H7 (cell line): ENCODE data around the gene SLC8A3. TPM values are rescaled to one million over a fixed set of nuclear protein-coding genes. Genes with fewer than 3 reads are reported as not detected.
"Not testable (repeated sequence)": the region's sequence is repeated elsewhere in the genome, so short reads cannot be mapped to it uniquely, and the experiment has no call there.

Experiments used
- DNase-seq: peaks from one replicate; pipeline ENCODE4 v3.0.0; 2012
- H3K27me3 ChIP-seq: 2 replicates; pipeline ENCODE4 v1.6.0; 2011; ENCODE audit warnings: mild to moderate bottlenecking, low read length; ENCODE audit not compliant: control insufficient read depth, insufficient read depth
- H3K36me3 ChIP-seq: replicated peaks from 2 replicates; pipeline ENCODE4 v1.5.1; 2011; ENCODE audit warnings: low read length; ENCODE audit not compliant: control insufficient read depth, insufficient read depth
- H3K4me3 ChIP-seq: 2 replicates; pipeline ENCODE4 v1.5.1; 2011; ENCODE audit warnings: low read depth, mild to moderate bottlenecking, control low read depth, low read length, moderate library complexity; ENCODE audit not compliant: insufficient read depth
- total RNA-seq: library from RNA; depleted of rRNA; stranded (reverse); fragments of >200 nt; shearing (Covaris generic); gene quantifications from 2 replicates; pipeline ENCODE4 v1.2.3, GENCODE V29; 2014; rRNA removed

The SLC8A3 gene, protein sequence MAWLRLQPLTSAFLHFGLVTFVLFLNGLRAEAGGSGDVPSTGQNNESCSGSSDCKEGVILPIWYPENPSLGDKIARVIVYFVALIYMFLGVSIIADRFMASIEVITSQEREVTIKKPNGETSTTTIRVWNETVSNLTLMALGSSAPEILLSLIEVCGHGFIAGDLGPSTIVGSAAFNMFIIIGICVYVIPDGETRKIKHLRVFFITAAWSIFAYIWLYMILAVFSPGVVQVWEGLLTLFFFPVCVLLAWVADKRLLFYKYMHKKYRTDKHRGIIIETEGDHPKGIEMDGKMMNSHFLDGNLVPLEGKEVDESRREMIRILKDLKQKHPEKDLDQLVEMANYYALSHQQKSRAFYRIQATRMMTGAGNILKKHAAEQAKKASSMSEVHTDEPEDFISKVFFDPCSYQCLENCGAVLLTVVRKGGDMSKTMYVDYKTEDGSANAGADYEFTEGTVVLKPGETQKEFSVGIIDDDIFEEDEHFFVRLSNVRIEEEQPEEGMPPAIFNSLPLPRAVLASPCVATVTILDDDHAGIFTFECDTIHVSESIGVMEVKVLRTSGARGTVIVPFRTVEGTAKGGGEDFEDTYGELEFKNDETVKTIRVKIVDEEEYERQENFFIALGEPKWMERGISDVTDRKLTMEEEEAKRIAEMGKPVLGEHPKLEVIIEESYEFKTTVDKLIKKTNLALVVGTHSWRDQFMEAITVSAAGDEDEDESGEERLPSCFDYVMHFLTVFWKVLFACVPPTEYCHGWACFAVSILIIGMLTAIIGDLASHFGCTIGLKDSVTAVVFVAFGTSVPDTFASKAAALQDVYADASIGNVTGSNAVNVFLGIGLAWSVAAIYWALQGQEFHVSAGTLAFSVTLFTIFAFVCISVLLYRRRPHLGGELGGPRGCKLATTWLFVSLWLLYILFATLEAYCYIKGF
- 0.22 and 0.35 TPM in 2 replicates for total RNA-seq

DNA sequence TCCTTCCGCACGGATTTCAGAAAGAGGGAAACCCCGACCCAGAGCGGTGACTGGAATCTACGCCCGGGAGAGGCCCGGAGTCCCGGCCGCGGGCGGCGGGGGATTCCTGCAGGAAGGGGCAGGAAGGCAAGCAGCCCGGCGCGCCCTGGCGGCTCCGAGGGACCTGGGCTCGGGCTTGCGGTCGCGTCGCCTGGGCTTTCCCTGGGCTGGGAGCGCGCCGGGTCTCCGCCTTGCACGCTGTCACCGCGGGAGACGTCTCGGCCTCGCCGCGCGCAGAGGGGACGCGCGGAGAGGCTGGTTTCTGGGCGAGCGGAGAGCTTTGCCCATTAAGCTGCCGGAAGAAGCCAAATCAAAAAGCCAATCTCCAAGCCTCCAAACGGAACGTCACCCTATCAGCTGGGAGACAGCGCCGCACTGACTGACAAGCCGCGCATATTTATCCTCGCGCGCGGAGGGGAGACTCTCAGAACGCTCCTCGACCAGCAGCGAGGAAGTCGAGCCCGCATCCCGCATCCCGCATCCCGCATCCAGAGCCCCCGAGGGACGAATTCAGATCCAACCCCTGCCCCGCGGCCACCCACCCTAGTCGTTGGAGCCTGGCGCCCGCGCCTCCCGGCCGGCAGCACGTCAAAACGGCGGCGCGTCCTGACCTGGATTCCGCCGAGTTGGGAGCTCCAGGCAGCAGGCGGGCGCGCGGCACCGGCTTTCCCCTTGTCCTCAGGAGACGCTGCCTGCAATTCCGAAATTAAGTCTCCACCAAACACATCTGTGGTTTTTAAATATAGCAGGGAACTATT lies at the start of gene SLC8A3:
Gene SLC8A3, minus strand, starts transcription at position 293 of the 797 bp plus-strand sequence. CDS start 20,529 bp downstream, outside the sequence.
- Histone ChIP-seq H3K27me3 (peaks cover 42% of the 10 kb centered on the region), H3K4me3 (peak within 1 kb of the TSS; percentile 54)
- peak; percentile 87 for DNase-seq

DNA sequence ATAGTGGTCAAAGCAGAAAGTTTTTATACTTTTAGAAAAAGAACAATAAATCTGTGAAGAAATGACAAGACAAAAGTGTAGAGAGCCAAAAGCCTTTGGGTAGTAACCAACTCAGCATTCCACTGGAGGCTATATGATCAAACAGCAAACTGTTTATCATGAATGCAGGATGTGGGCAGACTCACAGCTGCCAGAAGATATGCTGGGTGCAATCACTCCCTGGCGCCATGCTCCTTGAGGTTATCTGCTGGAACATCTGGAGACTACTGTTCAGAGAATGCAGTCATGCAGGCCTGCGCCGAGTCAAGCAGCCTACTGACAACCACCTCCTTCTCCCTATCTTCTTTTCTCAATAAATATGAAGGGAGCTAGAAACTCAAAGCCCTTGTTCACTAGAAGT lies 49.0 kb upstream of the SLC8A3 start:
- Histone ChIP-seq H3K27me3 (peaks cover 2% of the 10 kb centered on the region; the same call in 1 of the 2 replicates), H3K36me3 (no peaks in the 10 kb centered on the region), H3K4me3 (no peak overlapping the region)
- no peak for DNase-seq

More for the DNA sequence above, at the start of gene SLC8A3:
- H3K36me3 ChIP-seq, result no peaks in the 10 kb centered on the region

GRCh38 chr14:70234066-70234950 lies 45.6 kb upstream of the SLC8A3 start:
- H3K36me3 ChIP-seq, result no peaks in the 10 kb centered on the region
- H3K27me3 ChIP-seq, result peaks cover 2% of the 10 kb centered on the region; the same call in 1 of the 2 replicates
- DNase-seq, result no peak
- H3K4me3 ChIP-seq, result no peak overlapping the region

DNA sequence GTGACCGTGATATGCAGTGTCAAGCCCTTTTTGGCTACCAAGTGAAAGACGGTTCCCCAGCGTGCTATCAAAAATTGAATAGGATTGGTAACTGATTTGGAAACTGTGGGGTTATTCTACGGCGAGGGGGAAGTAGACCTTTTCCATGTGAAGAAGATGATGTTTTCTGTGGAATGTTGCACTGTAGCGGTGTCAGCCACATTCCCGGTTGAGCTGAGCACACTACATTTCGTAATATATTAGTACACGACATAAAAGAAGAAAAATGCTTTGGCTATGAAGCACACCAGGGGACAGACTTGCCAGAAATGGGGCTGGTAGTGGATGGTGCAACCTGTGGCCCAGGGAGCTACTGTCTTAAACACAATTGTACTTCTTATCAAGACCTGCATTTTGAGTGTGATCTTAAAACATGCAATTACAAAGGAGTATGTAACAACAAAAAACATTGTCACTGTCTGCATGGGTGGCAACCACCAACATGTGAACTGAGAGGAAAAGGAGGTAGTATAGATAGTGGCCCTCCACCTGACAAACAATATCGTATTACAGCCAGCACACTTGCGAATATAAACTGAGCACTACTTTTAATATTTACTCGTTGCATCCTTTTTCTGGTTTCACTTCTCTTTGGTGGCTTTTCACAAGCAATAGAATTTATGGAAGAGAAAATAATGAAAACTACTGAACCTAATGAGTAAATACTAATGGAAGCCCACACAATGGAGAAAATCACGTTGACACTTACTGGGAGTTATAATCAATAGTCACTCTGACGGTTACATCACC lies 43.2 kb upstream of the SLC8A3 start:
- not testable (repeated sequence) for H3K27me3 ChIP-seq, DNase-seq, H3K4me3 ChIP-seq, H3K36me3 ChIP-seq

- DNase-seq, result peak; percentile 21
- not testable (repeated sequence) for H3K36me3 ChIP-seq, H3K27me3 ChIP-seq, H3K4me3 ChIP-seq
Observed at GRCh38 chr14:70229877-70230640, 41.3 kb upstream of the SLC8A3 start.

GRCh38 chr14:70213721-70214282 lies 25.1 kb upstream of the SLC8A3 start:
- H3K36me3 ChIP-seq, result no peaks in the 10 kb centered on the region
- H3K4me3 ChIP-seq, result no peak overlapping the region
- no peaks in the 10 kb centered on the region for H3K27me3 ChIP-seq
- no peak for DNase-seq

- DNase-seq, result no peak
- H3K36me3 ChIP-seq, result no peaks in the 10 kb centered on the region
- no peaks in the 10 kb centered on the region for H3K27me3 ChIP-seq
- H3K4me3 ChIP-seq, result no peak overlapping the region
Observed at GRCh38 chr14:70212752-70213151, 24.0 kb upstream of the SLC8A3 start.

DNA sequence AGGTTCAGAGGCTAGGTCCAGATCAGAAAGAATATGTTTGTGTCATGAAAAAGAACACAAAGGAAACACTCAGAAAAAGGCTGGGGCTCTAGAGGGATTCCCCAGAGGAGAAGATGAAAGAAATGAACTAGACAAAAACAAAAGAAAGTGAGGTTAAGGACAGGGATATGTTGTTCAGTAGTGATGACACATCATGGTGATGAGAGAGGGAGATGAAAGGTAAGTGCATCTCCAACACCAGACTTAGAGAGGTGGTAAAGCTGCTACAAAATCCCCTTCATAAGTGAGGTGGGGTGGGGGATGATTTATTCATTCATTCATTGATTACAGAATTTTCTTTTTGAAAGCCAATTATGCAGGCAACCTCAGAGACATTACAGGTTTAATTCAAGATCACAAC lies 19.6 kb upstream of the SLC8A3 start:
- Histone ChIP-seq H3K27me3 (no peaks in the 10 kb centered on the region), H3K4me3 (no peak overlapping the region), H3K36me3 (no peaks in the 10 kb centered on the region)
- no peak for DNase-seq

- Histone ChIP-seq H3K27me3 (no peaks in the 10 kb centered on the region), H3K4me3 (no peak overlapping the region), H3K36me3 (no peaks in the 10 kb centered on the region)
- DNase-seq, result no peak
Observed at GRCh38 chr14:70203686-70204085, 14.9 kb upstream of the SLC8A3 start.

DNA sequence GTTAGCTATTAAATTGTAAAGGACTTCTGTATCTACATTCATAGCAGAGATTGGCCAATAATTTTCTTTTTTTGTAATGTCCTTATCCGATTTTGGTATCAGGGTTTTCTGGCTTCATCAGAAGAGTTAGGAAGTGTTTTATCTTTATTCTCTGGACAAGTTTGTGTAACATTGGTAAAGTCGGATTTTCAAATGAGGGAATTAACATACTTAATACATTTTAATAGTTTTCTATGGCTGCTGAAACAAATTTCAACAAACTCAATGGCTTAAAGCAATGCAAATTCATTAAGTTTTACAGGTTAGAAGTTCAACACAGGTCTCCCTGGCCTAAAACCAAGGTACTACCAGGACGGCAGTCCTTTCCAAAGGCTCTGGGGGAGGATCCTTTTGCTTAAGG lies 13.2 kb upstream of the SLC8A3 start:
- no peak for DNase-seq
- no peaks in the 10 kb centered on the region for H3K36me3 ChIP-seq
- no peaks in the 10 kb centered on the region for H3K27me3 ChIP-seq
- H3K4me3 ChIP-seq, result no peak overlapping the region

DNA sequence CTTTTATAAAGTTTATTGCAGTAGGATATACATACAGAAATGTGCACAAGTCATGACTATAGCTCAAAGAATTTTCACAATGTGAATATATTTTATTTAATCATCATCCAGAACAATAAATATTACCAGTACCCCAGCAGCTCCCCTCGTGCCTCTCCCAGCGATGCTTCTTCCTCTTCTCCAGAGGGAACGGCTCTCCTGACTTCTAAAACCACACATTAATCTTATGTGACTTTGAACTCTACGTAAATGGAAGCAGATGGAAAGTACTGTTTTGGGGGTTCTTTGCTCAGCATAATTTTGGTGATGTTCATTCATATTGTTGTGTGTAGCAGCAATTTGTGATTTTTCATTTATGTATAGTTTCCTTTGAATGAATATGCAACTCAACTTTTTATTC lies 4.6 kb upstream of the SLC8A3 start:
- Histone ChIP-seq H3K4me3 (no peak overlapping the region), H3K27me3 (peaks cover 21% of the 10 kb centered on the region)
- DNase-seq, result no peak

DNA sequence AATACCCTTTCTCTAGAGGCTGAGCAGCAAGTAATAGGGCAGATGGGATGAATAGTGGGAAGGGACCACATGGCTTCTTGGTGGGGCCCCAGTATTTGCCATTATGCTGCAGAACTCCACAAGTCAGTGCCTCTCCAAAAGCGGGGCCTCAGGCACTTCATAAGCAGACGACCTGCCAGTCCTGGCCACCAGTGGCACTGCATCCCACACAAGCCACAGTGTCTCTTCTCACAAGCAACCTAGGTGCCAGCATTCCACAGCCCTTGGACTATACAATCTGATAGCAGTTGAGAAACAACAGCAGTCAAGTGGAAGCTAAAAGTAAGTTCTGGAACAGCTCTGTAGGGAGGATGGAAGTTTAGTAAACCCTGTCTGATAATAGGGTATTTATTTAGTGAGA lies 4.2 kb upstream of the SLC8A3 start:
- Histone ChIP-seq H3K4me3 (no peak overlapping the region), H3K27me3 (peaks cover 25% of the 10 kb centered on the region), H3K36me3 (no peaks in the 10 kb centered on the region)
- DNase-seq, result peak; percentile 33

More for the DNA sequence above, 4.6 kb upstream of the SLC8A3 start:
- no peaks in the 10 kb centered on the region for H3K36me3 ChIP-seq
